Measurements from ENCODE around the gene TIMM22.
"Not testable (repeated sequence)": the region's sequence is repeated elsewhere in the genome, so short reads cannot be mapped to it uniquely, and the experiment has no call there.

TIMM22 gene

GRCh38 chr17:996554-997344 lies at the start of gene TIMM22:
TSS of gene TIMM22 (plus strand) at chr17:997129. CDS start at chr17:997143, 14 bp downstream.
- peak; percentile 90 to 91 for DNase-seq

GRCh38 chr17:948284-948852 lies 48.6 kb upstream of the TIMM22 start:
- no peak for DNase-seq

- no peak for DNase-seq
These were observed 47.2 kb upstream of the TIMM22 start for GRCh38 chr17:949623-950303.

GRCh38 chr17:951325-952132 lies 45.4 kb upstream of the TIMM22 start:
- DNase-seq = no peak

GRCh38 chr17:952592-952991 lies 44.3 kb upstream of the TIMM22 start:
- peak in 1 of 2 donors; percentile 11 for DNase-seq

GRCh38 chr17:953767-954166 lies 43.2 kb upstream of the TIMM22 start:
- DNase-seq = no peak

- DNase-seq = no peak
These were observed 42.3 kb upstream of the TIMM22 start for GRCh38 chr17:954431-955164.

- no peak for DNase-seq
These were observed 40.0 kb upstream of the TIMM22 start for GRCh38 chr17:956905-957304.

- no peak for DNase-seq
These were observed 39.0 kb upstream of the TIMM22 start for GRCh38 chr17:957856-958421.

GRCh38 chr17:958712-959451 lies 38.0 kb upstream of the TIMM22 start:
- DNase-seq = no peak

- no peak for DNase-seq
These were observed 34.8 kb upstream of the TIMM22 start for GRCh38 chr17:962166-962565.

- DNase-seq = no peak
These were observed 34.3 kb upstream of the TIMM22 start for GRCh38 chr17:962670-963069.

- no peak for DNase-seq
These were observed 32.1 kb upstream of the TIMM22 start for GRCh38 chr17:964876-965275.

GRCh38 chr17:965311-965989 lies 31.5 kb upstream of the TIMM22 start:
- no peak for DNase-seq

GRCh38 chr17:967122-967521 lies 29.8 kb upstream of the TIMM22 start:
- no peak for DNase-seq

- DNase-seq = no peak
These were observed 27.9 kb upstream of the TIMM22 start for GRCh38 chr17:968812-969730.

GRCh38 chr17:969811-970355 lies 27.0 kb upstream of the TIMM22 start:
- no peak for DNase-seq

GRCh38 chr17:970364-970763 lies 26.6 kb upstream of the TIMM22 start:
- no peak for DNase-seq

GRCh38 chr17:971861-972260 lies 25.1 kb upstream of the TIMM22 start:
- DNase-seq = not testable (repeated sequence)
